Muscle of leg (tissue), 16 donors: ENCODE results near the gene VPS33A. TPM values are rescaled to one million over a fixed set of nuclear protein-coding genes. Genes with fewer than 3 reads are reported as not detected.
A peak's percentile ranks its signal among the peaks of the same experiment; 100 is the strongest.

Source experiments
- DNase-seq: peaks from one replicate; pipeline ENCODE4 v3.0.0; 2013
- H3K27ac ChIP-seq: one replicate; pipeline ENCODE4 v1.5.1; 2013; ENCODE audit warnings: mild to moderate bottlenecking, low read length, control low read depth
- H3K27me3 ChIP-seq: one replicate; pipeline ENCODE4 v1.6.1; 2013; ENCODE audit warnings: low read length; ENCODE audit not compliant: control insufficient read depth, insufficient read depth
- H3K36me3 ChIP-seq: one replicate; pipeline ENCODE4 v1.6.1; 2013; ENCODE audit warnings: low read length; ENCODE audit not compliant: control insufficient read depth, insufficient read depth
- H3K4me1 ChIP-seq: one replicate; pipeline ENCODE4 v1.6.1; 2013; ENCODE audit warnings: low read length; ENCODE audit not compliant: control insufficient read depth, insufficient read depth
- H3K4me3 ChIP-seq: one replicate; pipeline ENCODE4 v1.5.1; 2013; ENCODE audit warnings: low read length, control low read depth
- H3K9me3 ChIP-seq: replicated peaks from 2 replicates; pipeline ENCODE4 v1.6.1; 2013; ENCODE audit warnings: low read depth, low read length; ENCODE audit not compliant: control insufficient read depth
- WGBS: methylation state at CpG from one replicate; pipeline ENCODE4 v1.1.5; 2013; ENCODE audit warnings: missing lambda C conversion rate; ENCODE audit not compliant: insufficient coverage; 5-methylcytosine and 5-hydroxymethylcytosine counted together
- long read RNA-seq, 11 donors: transcript quantifications; one replicate each; lab custom pipeline, GENCODE V29; 2026
- polyA plus RNA-seq, 8 donors: library from polyadenylated mRNA; unstranded; fragments of 120-200 nt; gene quantifications; one replicate each; pipeline versions ENCODE4 v1.2.1 to v1.2.3, GENCODE V29; 2013; ENCODE audit warnings: inconsistent platforms in 1 of 8, low replicate concordance in 1 of 8; ENCODE audit not compliant: insufficient read length in 8 of 8, insufficient read depth in 1 of 8
- total RNA-seq: library from RNA; stranded (reverse); fragments of 120-200 nt; gene quantifications from one replicate; pipeline ENCODE4 v1.2.4, GENCODE V29; 2013

The VPS33A gene
- 14.0 TPM for total RNA-seq
- polyA plus RNA-seq: 10 to 100 TPM in 7 of 8 donors, 1 to 10 TPM in 1; 9.0 to 14.4 (median 11.7) TPM
- long read RNA-seq, donor 1, full-length matches to known transcripts: 1 of 1 reads
- long read RNA-seq, donor 1, partial matches to known transcripts: 0 of 1 reads
- long read RNA-seq, donor 1, other reads (novel, unspliced or antisense): 0 of 1 reads
- long read RNA-seq, donor 2, full-length matches to known transcripts: 1 of 1 reads
- long read RNA-seq, donor 2, partial matches to known transcripts: 0 of 1 reads
- long read RNA-seq, donor 2, other reads (novel, unspliced or antisense): 0 of 1 reads
- long read RNA-seq, donor 3, full-length matches to known transcripts: 9 of 9 reads
- long read RNA-seq, donor 3, partial matches to known transcripts: 0 of 9 reads
- long read RNA-seq, donor 3, other reads (novel, unspliced or antisense): 0 of 9 reads
- long read RNA-seq, donor 4, full-length matches to known transcripts: 3 of 3 reads
- long read RNA-seq, donor 4, partial matches to known transcripts: 0 of 3 reads
- long read RNA-seq, donor 4, other reads (novel, unspliced or antisense): 0 of 3 reads
- long read RNA-seq, donor 5, full-length matches to known transcripts: 5 of 5 reads
- long read RNA-seq, donor 5, partial matches to known transcripts: 0 of 5 reads
- long read RNA-seq, donor 5, other reads (novel, unspliced or antisense): 0 of 5 reads
- long read RNA-seq, donor 6, full-length matches to known transcripts: 6 of 6 reads
- long read RNA-seq, donor 6, partial matches to known transcripts: 0 of 6 reads
- long read RNA-seq, donor 6, other reads (novel, unspliced or antisense): 0 of 6 reads
- long read RNA-seq, donor 7, full-length matches to known transcripts: 6 of 6 reads
- long read RNA-seq, donor 7, partial matches to known transcripts: 0 of 6 reads
- long read RNA-seq, donor 7, other reads (novel, unspliced or antisense): 0 of 6 reads
- long read RNA-seq, donor 8, full-length matches to known transcripts: 2 of 2 reads
- long read RNA-seq, donor 8, partial matches to known transcripts: 0 of 2 reads
- long read RNA-seq, donor 8, other reads (novel, unspliced or antisense): 0 of 2 reads
- long read RNA-seq, donor 9, full-length matches to known transcripts: 2 of 2 reads
- long read RNA-seq, donor 9, partial matches to known transcripts: 0 of 2 reads
- long read RNA-seq, donor 9, other reads (novel, unspliced or antisense): 0 of 2 reads
- long read RNA-seq, donor 10, full-length matches to known transcripts: 8 of 8 reads
- long read RNA-seq, donor 10, partial matches to known transcripts: 0 of 8 reads
- long read RNA-seq, donor 10, other reads (novel, unspliced or antisense): 0 of 8 reads
- long read RNA-seq, donor 11, full-length matches to known transcripts: 5 of 5 reads
- long read RNA-seq, donor 11, partial matches to known transcripts: 0 of 5 reads
- long read RNA-seq, donor 11, other reads (novel, unspliced or antisense): 0 of 5 reads

GRCh38 chr12:122266230-122266901 is at the start of gene VPS33A:
Gene VPS33A, minus strand, starts transcription at chr12:122266494. Its CDS starts 86 bp downstream, at chr12:122266408.
- DNase-seq: peak; percentile 98
- Histone ChIP-seq H3K4me1 (peaks cover 7% of the 10 kb centered on the region), H3K9me3 (no peaks in the 10 kb centered on the region), H3K27ac (peak within 1 kb of the TSS; percentile 82), H3K27me3 (no peaks in the 10 kb centered on the region), H3K36me3 (peaks cover 14% of the 10 kb centered on the region), H3K4me3 (peak within 1 kb of the TSS; percentile 82)
- 0% methylated on average over 48 of the region's 56 CpGs for WGBS

- H3K27ac ChIP-seq: no peak overlapping the region
- H3K27me3 ChIP-seq: no peaks in the 10 kb centered on the region
- H3K4me1 ChIP-seq: no peaks in the 10 kb centered on the region
- no peak for DNase-seq
- WGBS: 92% methylated on average over 4 of the region's 5 CpGs
- H3K4me3 ChIP-seq: no peak overlapping the region
- peaks cover 34% of the 10 kb centered on the region for H3K36me3 ChIP-seq
- H3K9me3 ChIP-seq: no peaks in the 10 kb centered on the region
Observed at GRCh38 chr12:122312926-122313325, 46.6 kb upstream of the VPS33A start.

- no peaks in the 10 kb centered on the region for H3K4me1 ChIP-seq
- no peak overlapping the region for H3K4me3 ChIP-seq
- H3K36me3 ChIP-seq: peaks cover 34% of the 10 kb centered on the region
- no peaks in the 10 kb centered on the region for H3K9me3 ChIP-seq
- no peaks in the 10 kb centered on the region for H3K27me3 ChIP-seq
- H3K27ac ChIP-seq: no peak overlapping the region
- no peak for DNase-seq
- no CpG with 5 or more reads among the region's 5 CpGs for WGBS
Observed at GRCh38 chr12:122311696-122312095, 45.4 kb upstream of the VPS33A start.

GRCh38 chr12:122310626-122311333 is 44.5 kb upstream of the VPS33A start:
- no CpG with 5 or more reads among the region's 3 CpGs for WGBS
- Histone ChIP-seq H3K9me3 (no peaks in the 10 kb centered on the region), H3K4me1 (no peaks in the 10 kb centered on the region), H3K4me3 (no peak overlapping the region), H3K27ac (no peak overlapping the region), H3K27me3 (no peaks in the 10 kb centered on the region), H3K36me3 (peaks cover 33% of the 10 kb centered on the region)
- DNase-seq: no peak

GRCh38 chr12:122309564-122310121 is 43.3 kb upstream of the VPS33A start:
- no peak for DNase-seq
- Histone ChIP-seq H3K36me3 (peaks cover 39% of the 10 kb centered on the region), H3K27ac (no peak overlapping the region), H3K4me3 (no peak overlapping the region), H3K9me3 (no peaks in the 10 kb centered on the region), H3K27me3 (no peaks in the 10 kb centered on the region), H3K4me1 (no peaks in the 10 kb centered on the region)
- 86% methylated on average over 7 of the region's 8 CpGs for WGBS

GRCh38 chr12:122308811-122309210 is 42.5 kb upstream of the VPS33A start:
- DNase-seq: no peak
- no peaks in the 10 kb centered on the region for H3K4me1 ChIP-seq
- H3K27ac ChIP-seq: no peak overlapping the region
- H3K9me3 ChIP-seq: no peaks in the 10 kb centered on the region
- H3K36me3 ChIP-seq: peaks cover 34% of the 10 kb centered on the region
- H3K4me3 ChIP-seq: no peak overlapping the region
- H3K27me3 ChIP-seq: no peaks in the 10 kb centered on the region
- no CpG with 5 or more reads among the region's 1 CpG for WGBS

- Histone ChIP-seq H3K27me3 (no peaks in the 10 kb centered on the region), H3K9me3 (no peaks in the 10 kb centered on the region), H3K4me3 (no peak overlapping the region), H3K4me1 (no peaks in the 10 kb centered on the region), H3K27ac (no peak overlapping the region), H3K36me3 (peaks cover 35% of the 10 kb centered on the region)
- WGBS: 61% methylated on average over 4 of the region's 4 CpGs
- no peak for DNase-seq
Observed at GRCh38 chr12:122306407-122306806, 40.1 kb upstream of the VPS33A start.

- Histone ChIP-seq H3K4me3 (no peak overlapping the region), H3K4me1 (no peaks in the 10 kb centered on the region), H3K27ac (no peak overlapping the region), H3K27me3 (no peaks in the 10 kb centered on the region), H3K36me3 (peaks cover 35% of the 10 kb centered on the region), H3K9me3 (no peaks in the 10 kb centered on the region)
- WGBS: no CpG with 5 or more reads among the region's 1 CpG
- DNase-seq: no peak
Observed at GRCh38 chr12:122304924-122305323, 38.6 kb upstream of the VPS33A start.
